ENCODE data around the gene DPF1. TPM values are rescaled to one million over a fixed set of nuclear protein-coding genes. Genes with fewer than 3 reads are reported as not detected.

The DPF1 gene
- total and polyA plus RNA-seq, 12 donors: 0.17 to 1.3 (median 0.67) TPM; not detected in 5

GRCh38 chr19:38204096-38204495 is 19.9 kb downstream of the DPF1 start:
- Histone ChIP-seq H3K4me1 (replicated peaks in 1 of 2) (no peaks in the 10 kb centered on the region), H3K4me3 (no peak overlapping the region), H3K36me3 (replicated peaks in 1 of 2) (peaks cover 0 to 6% of the 10 kb centered on the region in 2 donors), H3K27me3 (no peaks in the 10 kb centered on the region), H3K9me3 (replicated peaks in 1 of 3) (no peaks in the 10 kb centered on the region), H3K27ac (no peak overlapping the region)
- intact Hi-C loops (cut with DNase I): no loop called here
- 97 to 99% (median 97%) methylated on average over 4 to 8 of the region's 8 CpGs for WGBS, 4 donors
- DNase-seq: no peak
- TF ChIP-seq, protein P1, sequence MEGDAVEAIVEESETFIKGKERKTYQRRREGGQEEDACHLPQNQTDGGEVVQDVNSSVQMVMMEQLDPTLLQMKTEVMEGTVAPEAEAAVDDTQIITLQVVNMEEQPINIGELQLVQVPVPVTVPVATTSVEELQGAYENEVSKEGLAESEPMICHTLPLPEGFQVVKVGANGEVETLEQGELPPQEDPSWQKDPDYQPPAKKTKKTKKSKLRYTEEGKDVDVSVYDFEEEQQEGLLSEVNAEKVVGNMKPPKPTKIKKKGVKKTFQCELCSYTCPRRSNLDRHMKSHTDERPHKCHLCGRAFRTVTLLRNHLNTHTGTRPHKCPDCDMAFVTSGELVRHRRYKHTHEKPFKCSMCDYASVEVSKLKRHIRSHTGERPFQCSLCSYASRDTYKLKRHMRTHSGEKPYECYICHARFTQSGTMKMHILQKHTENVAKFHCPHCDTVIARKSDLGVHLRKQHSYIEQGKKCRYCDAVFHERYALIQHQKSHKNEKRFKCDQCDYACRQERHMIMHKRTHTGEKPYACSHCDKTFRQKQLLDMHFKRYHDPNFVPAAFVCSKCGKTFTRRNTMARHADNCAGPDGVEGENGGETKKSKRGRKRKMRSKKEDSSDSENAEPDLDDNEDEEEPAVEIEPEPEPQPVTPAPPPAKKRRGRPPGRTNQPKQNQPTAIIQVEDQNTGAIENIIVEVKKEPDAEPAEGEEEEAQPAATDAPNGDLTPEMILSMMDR (IDR thresholded peaks at IDR 0.05): no peak
- TF ChIP-seq POLR2A (IDR thresholded peaks at IDR 0.05): no peak

GRCh38 chr19:38203197-38203596 is 20.8 kb downstream of the DPF1 start:
- H3K9me3 ChIP-seq (replicated peaks in 1 of 3): no peaks in the 10 kb centered on the region
- peaks cover 0 to 6% of the 10 kb centered on the region in 2 donors for H3K36me3 ChIP-seq (replicated peaks in 1 of 2)
- H3K27me3 ChIP-seq: no peaks in the 10 kb centered on the region
- WGBS, 4 donors: 92 to 96% (median 92%) methylated on average over 10 to 13 of the region's 13 CpGs
- intact Hi-C loops (cut with DNase I): no loop called here
- DNase-seq: no peak
- no peak overlapping the region for H3K4me3 ChIP-seq
- H3K4me1 ChIP-seq (replicated peaks in 1 of 2): no peaks in the 10 kb centered on the region
- TF ChIP-seq, protein P1 (IDR thresholded peaks at IDR 0.05): no peak
- no peak for TF ChIP-seq POLR2A (IDR thresholded peaks at IDR 0.05)
- H3K27ac ChIP-seq: no peak overlapping the region

GRCh38 chr19:38202504-38202903 is 21.5 kb downstream of the DPF1 start:
- WGBS, 4 donors: 93 to 97% (median 95%) methylated on average over 14 of the region's 14 CpGs
- intact Hi-C loops (cut with DNase I): no loop called here
- H3K27ac ChIP-seq: no peak overlapping the region

GRCh38 chr19:38201731-38202130 is 22.3 kb downstream of the DPF1 start:
- no peak overlapping the region for H3K4me3 ChIP-seq
- H3K4me1 ChIP-seq (replicated peaks in 1 of 2): no peaks in the 10 kb centered on the region
- DNase-seq: no peak
- WGBS, 4 donors: 91 to 99% (median 94%) methylated on average over 5 to 15 of the region's 15 CpGs
- H3K9me3 ChIP-seq (replicated peaks in 1 of 3): no peaks in the 10 kb centered on the region
- intact Hi-C loops (cut with DNase I): no loop called here
- no peaks in the 10 kb centered on the region for H3K27me3 ChIP-seq
- peaks cover 0 to 6% of the 10 kb centered on the region in 2 donors for H3K36me3 ChIP-seq (replicated peaks in 1 of 2)
- TF ChIP-seq POLR2A (IDR thresholded peaks at IDR 0.05): no peak
- TF ChIP-seq, protein P1 (IDR thresholded peaks at IDR 0.05): no peak
- H3K27ac ChIP-seq: no peak overlapping the region

More at GRCh38 chr19:38202504-38202903, 21.5 kb downstream of the DPF1 start:
- TF ChIP-seq, protein P1 (IDR thresholded peaks at IDR 0.05): no peak
- TF ChIP-seq POLR2A (IDR thresholded peaks at IDR 0.05): no peak
- DNase-seq: no peak
- H3K9me3 ChIP-seq (replicated peaks in 1 of 3): no peaks in the 10 kb centered on the region
- H3K4me1 ChIP-seq (replicated peaks in 1 of 2): no peaks in the 10 kb centered on the region
- H3K36me3 ChIP-seq (replicated peaks in 1 of 2): peaks cover 0 to 6% of the 10 kb centered on the region in 2 donors
- no peak overlapping the region for H3K4me3 ChIP-seq
- H3K27me3 ChIP-seq: no peaks in the 10 kb centered on the region

All from adrenal gland (tissue), 12 donors.